Midbrain (tissue), 1 donor: ENCODE data around the gene TUBGCP4.
"Not testable (repeated sequence)": the region's sequence is repeated elsewhere in the genome, so short reads cannot be mapped to it uniquely, and the experiment has no call there.

Experiments
- DNase-seq: peaks from one replicate; lab custom pipeline; 2025; lab: John Stamatoyannopoulos, UW

The TUBGCP4 gene, protein sequence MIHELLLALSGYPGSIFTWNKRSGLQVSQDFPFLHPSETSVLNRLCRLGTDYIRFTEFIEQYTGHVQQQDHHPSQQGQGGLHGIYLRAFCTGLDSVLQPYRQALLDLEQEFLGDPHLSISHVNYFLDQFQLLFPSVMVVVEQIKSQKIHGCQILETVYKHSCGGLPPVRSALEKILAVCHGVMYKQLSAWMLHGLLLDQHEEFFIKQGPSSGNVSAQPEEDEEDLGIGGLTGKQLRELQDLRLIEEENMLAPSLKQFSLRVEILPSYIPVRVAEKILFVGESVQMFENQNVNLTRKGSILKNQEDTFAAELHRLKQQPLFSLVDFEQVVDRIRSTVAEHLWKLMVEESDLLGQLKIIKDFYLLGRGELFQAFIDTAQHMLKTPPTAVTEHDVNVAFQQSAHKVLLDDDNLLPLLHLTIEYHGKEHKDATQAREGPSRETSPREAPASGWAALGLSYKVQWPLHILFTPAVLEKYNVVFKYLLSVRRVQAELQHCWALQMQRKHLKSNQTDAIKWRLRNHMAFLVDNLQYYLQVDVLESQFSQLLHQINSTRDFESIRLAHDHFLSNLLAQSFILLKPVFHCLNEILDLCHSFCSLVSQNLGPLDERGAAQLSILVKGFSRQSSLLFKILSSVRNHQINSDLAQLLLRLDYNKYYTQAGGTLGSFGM

DNA sequence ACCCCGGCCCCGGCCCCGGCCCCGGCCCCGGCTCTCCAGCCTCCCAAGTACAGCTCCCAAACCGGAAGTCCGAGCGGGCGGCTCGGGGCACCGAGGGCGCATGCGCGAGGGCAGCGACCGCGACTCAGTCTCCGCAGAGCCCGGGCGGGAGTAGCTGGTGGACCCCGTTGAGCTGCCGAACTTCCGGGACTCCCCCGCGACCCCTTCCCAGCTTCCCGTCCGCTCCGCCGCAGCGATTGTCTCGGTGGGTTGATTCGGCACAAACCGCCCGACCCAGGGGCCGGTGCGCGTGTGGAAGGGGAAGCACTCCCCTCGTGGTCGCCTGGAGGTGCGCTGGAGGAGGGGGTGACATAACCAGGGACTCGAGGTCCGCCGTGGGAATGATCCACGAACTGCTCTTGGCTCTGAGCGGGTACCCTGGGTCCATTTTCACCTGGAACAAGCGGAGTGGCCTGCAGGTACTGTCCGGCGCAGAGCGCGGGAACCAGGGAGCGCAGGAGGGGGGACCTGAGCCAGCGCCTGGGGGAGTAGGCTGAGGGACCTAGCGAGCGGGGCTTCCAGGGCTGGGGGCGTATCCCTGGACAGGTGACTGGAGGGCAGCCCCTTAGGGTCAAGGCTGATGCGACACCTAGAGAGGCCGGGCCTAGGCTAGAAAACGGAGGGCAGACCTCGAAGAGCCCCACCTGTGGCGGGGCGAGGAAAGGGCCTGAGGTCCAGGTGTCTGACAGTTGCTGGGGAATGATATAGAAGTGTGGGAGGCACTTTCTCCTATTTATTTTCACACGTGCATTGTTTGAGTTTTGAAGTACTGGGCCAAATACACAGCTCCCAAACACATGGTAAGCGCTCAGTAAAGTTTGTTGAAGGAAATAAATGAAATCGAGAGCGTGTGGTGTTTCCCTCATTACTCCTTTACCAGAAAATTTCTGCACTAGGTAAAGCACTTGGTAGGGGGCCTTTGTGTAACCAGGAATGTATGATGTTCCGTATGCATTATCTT lies at the start of gene TUBGCP4, which contains the start of gene ZSCAN29:
Gene TUBGCP4, plus strand, starts transcription at position 127 of the 1,000 bp plus-strand sequence. Its CDS starts 254 bp downstream, at position 381.
Gene ZSCAN29, minus strand, starts transcription at position 69 of the 1,000 bp plus-strand sequence. CDS start 1,130 bp downstream, outside the sequence.
- peak; percentile 83 for DNase-seq

DNA sequence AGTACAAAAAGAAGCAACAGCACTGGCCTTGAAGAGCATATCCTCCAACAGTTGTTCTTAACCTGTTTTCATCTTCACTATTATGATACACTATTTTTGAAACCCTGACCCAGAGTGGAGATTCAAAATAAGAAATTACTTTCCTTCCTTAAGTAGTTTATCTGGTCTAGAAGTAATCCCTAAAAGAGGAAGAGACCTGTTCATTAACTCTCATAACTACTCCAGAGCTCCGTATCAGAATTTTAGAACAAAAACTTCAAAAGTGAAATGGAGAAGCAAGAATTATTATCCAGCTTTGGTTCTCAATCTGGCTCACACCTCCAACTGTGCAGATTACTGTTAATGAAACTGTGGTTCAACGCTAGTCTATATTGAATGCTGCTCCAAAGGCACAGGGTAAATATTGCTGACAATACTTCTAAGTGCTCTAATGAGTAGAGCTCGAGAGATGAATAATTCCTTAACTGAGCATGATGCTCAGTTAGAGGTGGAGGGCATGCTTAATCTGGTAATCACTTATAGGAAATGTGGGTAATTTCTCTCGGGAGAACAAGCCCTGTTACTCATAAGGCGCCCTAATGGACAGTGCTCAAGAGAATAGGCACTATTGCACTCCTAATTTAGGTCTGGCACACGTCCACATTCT lies 45.7 kb upstream of the TUBGCP4 start:
- no peak for DNase-seq

DNA sequence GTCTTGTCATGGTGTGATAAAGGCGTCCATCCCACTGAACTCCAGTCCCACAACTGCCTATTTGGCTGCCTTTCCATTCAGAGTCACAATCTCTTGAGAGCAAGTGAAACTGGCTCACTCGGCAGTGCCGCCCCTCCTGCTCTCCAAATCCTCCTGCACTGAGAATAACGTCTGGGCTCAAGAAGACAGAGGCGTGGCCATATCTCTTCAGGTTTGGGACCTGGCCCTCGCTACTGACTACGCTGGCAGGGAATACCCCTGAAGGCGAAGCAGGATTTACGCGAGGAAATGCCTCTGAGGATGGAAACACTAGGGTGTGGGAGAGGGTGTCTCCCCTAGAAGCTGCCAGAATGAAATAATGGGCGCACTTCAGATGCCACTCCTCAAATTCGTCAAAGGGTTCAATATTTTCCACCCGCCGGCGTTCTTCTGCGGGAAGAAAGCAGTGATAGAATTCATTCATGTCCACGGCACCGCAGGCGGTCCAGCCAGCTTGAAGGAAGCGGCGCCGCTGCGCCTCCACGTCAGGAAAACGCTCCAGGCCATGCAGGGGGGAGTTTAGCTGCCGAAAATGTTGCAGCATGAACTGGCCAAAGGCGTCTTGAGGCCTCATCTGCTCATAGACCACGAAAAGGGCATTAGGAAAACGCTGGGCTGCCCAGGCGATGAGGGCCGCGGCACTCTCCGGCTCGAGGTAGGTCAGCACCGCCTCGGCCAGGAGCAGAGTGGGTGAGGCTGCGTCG lies 41.5 kb upstream of the TUBGCP4 start:
- peak; percentile 61 for DNase-seq

DNA sequence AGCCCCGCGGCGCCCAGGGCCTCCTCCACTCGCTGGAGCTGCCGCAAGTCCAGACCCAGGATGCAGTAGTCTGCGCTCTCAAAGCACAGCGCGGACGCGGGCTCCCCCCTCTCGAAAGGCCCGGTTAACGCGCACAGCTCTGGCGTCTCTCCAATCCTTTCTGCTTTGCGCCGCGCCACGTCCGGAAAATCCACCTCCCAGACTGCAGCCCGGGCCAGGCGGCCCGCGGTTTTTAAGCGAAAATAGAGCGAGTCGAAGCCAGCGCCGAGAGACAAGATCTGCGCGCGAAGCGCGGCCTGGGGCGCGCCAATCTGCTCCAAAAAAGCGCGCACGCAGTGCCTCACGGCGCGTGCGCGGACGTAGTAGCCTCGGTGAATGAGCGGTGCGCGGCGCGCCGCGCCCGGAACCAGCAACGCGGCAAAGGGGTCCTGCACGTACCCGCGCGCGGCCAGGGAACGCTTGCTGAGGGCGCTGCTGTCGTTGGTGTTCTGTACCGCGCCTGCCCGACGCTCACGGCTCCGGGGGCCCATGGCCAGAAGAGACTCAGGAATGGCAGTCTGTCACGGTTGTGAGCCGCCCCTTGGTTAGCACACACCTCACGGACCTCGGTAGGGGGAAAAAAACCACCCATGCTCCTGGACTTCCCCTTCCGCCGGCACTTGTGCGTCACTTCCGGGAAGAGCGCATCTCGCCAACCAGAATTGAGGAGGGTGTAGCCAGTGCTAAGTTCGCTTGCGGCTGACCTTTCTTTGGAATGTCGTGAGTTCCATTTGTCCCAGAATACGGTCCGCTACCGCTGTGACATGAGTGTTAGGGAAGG lies 40.7 kb upstream of the TUBGCP4 start, which contains the start of gene LCMT2:
Gene LCMT2, minus strand, starts transcription at position 614 of the 820 bp plus-strand sequence. Its CDS starts 84 bp downstream, at position 530.
- peak; percentile 96 for DNase-seq

DNA sequence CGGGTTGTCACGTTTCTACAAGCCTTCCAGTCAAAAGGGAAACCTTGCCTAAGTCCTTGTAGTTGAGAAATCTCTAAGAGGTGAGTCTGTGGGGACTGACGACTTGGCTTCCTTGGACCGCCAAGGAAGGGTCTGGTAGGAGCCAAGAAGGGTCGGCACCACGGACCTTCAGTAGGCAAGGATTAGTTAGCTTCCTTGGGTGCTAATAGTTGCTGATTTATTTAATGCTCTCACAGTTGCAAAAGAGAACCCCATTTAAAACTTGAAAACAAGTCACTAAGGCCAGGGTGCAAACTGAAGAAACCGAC lies 40.2 kb upstream of the TUBGCP4 start:
- no peak for DNase-seq

DNA sequence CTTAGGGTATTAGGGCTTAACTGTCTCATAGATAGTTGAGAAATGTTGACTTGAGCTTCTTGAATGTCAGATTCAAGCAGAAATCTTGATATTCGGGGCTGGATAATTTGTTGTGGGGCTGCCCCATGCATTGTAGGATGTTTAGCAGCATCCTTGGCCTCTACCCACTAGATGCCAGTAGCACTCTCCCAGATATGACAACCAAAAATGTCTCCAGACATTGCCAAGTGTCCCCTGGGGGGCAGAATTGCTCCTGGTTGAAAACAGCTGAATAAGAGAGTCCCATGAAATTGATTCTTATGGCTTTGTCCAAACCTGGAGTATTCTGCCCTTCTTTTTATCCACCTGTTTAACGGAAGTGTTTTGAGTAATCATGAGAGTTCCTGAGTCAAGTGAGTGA lies 24.6 kb upstream of the TUBGCP4 start:
- DNase-seq = no peak

DNA sequence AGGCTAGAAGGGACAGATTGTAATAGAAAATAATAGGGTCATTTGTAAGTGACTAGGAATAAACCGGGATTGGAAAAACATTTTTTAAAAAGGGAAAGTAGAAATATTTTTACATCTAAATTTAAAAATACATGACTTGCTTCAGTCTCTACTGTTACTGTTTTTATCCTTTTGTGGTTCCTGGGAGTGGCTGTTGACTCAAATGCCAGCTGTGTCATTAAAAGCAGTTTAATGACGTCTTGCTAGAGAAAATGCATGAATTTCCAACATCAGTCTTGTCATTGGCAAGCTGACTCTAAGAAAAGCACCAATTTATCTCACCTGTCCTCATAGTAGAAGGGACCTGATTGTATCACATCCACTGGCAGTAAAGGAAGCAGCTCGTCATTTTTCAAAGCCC lies 23.8 kb upstream of the TUBGCP4 start:
- no peak for DNase-seq

DNA sequence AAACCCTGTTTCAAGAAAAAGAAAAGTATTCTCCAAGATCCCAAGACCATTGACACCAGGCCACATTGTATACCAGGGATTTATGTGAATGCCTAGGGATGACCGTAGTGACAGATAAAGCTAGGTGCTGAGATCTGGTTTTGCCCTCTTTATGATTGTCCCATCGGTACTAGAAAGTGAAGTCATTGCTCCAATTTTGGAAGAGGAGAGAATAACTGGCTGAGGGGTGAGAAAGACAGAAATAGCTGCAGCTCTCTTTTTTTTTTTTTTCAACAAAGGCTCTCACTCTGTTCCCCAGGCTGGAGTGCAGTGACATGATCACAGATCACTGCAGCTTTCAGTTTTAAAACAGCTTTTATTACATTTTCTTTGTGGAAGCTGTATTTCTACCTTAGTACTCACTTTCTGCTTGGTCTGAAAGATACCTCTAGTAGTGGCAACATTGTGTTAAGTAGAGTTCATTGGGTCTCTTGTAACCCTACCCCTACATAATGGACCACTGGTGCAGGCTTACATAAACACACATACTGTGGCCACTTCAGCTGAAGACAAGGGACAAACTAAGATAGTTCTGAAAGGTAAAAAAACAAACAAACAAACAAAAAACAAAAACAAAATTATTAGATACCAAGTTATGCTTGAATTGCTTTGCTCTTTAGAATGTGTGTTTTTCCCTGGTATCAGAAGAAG lies 18.1 kb upstream of the TUBGCP4 start:
- DNase-seq = no peak

DNA sequence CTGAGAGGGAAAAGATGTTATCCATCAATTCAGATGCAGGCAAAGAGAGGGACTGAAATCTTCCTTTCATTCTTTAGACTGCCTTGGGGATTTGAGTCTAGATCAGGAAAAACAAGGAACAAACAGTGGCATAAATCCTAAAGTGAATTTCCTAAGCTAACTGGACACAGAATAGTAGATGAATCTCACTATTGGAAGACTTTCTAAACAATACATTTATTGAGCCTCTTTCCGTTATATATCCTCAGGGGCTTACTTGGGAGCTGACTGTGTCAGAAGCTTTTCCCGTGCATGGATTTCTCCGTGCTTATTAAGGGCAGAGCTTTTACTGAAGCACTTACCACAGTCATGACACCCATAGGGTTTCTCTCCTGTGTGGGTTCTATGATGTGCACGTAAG lies 10.1 kb upstream of the TUBGCP4 start:
- DNase-seq = no peak

DNA sequence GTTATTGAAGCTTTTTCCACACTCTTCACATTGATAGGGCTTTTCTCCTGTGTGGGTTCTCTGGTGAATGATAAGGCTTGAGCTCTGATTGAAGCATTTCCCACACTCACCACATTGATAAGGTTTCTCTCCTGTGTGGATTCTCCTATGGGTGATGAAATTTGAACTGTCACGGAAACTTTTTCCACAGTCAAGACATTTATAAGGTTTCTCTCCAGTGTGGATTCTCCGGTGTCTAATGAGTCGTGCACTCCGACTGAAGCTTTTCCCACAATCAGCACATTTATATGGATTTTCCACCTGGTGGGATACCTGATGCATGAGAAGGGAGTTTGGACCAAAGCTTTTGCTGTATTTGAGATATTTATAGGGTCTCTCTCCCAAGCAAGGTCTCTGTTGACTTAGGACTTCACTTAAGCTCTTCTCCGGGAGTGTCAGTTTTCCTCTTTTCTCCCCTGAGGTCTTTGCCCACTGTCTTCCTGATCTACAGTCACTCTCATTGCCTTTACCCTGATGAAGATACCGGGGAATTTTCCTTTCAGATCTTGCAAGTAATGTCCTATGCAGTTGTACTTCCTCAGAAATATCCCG lies 9.5 kb upstream of the TUBGCP4 start:
- DNase-seq = no peak

DNA sequence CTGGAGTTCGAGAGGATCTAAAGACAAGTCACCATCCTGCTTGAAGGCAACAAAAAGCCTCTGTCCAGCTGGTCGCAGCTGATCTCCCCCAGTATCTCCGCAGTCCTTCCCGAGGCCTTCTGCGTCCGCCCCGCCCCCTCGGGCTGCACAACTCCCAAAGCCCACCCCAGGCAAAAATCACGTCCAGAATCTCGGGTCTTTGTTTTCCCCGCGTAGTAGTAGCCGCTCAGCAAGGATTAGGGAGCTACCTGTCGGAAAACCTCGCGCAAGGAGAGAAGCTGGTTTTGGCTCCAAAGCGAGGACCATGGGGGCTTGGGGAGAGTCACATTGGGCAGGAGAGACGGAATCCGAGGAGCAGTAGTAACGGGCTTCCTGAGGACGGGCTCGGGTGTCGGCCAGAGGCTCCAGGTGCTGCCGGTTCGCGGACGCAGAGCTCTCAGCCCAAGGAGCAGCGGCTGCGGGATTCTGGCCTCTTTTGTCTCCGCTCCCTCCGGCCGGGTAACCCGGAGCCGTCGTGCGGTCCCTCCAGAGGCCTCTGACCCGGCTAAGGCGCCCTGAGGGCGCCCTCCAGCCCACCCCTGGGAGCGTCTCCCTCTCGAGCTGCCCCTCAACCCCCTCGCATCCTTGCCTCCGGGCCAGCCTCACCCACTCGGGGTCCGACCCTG lies 459 bp upstream of the TUBGCP4 start:
- DNase-seq = no peak

DNA sequence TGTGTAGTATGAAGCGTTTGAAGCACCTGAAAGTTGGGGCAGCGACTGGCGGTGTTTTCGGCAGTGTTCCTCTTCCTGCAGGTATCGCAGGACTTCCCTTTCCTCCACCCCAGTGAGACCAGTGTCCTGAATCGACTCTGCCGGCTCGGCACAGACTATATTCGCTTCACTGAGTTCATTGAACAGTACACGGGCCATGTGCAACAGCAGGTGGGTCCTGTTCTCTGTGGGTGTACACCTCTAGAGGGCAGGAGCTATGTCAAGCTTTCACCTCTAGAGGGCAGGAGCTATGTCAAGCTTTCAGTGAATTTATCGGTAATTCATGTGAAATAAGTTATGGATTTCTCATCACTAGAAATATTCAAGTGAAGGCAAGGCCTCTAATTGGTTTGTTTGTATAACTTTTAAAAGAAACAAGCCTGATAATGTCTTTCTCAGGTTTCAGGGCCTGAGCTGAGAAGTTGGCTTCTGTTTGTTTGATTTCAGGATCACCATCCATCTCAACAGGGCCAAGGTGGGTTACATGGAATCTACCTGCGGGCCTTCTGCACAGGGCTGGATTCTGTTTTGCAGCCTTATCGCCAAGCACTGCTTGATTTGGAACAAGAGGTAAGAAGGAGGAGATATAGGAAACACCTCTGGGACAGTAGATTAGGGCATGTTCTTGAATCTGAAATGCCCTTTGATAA lies 5.3 kb downstream of the TUBGCP4 start:
- peak; percentile 12 for DNase-seq

DNA sequence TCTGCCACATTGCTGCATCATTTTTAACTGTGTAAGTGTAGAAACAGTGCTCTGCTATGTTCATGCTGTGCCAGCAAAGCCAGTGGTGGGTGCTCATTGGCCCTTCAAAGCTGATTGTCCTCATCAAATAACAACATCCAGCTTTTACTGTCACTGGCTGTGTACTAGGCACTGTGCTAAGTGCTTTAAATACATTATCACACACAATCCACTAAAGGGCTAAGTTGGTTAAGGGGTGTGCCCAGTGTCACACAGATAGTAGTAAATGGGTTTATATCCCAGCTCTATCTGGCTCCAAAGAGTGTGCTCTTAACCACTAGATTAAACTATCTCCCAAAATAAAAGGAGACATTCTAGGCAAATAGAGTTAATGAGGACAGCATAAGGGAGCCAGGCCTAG lies 7.7 kb downstream of the TUBGCP4 start:
- DNase-seq = no peak

DNA sequence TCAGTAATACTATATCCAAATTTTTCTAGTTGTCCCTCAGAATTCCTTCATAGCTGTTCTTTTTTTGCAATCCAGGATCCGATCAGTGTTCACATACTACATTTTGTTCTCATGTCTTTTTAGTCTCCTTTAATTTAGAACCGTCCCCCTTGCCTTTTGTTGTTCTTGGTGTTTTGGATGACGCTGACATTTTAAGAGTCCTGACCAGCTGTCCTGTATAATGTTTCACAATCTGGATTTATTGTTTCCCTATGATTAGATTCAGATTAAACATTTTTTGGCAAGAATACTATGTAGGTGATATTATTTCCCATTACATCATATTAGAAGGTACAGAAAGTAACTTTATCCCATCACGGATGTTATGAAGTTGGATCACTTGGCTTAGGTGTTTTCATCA lies 11.4 kb downstream of the TUBGCP4 start:
- no peak for DNase-seq

DNA sequence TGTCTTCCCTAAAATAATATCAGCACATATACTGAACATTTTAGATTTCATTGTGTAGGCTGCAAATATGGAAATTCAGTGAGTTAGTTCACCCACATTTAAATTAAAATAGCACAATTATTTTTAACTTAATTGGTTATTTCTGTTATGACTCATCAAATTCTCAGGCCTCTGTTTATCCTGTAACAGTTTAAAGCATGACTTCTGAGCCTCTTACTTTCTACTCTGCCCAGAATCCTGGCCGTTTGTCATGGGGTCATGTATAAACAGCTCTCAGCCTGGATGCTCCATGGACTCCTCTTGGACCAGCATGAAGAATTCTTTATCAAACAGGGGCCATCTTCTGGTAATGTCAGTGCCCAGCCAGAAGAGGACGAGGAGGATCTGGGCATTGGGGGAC lies 12.2 kb downstream of the TUBGCP4 start:
- no peak for DNase-seq

DNA sequence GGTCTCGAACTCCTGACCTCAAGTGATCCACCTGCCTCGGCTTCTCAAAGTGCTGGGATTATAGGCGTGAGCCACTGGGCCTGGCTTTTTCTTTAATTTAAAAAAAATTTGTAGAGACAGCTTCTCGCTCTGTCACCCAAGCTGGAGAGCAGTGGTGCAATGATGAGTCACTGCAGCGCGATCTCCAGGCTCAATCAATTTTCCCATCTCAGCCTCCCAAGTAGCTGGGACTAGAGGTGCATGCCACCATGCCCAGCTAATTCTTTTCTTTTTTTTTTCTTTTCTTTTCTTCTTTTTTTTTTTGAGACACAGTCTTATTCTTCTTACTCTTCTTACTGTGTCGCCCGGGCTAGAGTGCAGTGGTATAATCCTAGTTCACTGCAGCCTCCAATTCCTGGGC lies 19.8 kb downstream of the TUBGCP4 start:
- no peak for DNase-seq

DNA sequence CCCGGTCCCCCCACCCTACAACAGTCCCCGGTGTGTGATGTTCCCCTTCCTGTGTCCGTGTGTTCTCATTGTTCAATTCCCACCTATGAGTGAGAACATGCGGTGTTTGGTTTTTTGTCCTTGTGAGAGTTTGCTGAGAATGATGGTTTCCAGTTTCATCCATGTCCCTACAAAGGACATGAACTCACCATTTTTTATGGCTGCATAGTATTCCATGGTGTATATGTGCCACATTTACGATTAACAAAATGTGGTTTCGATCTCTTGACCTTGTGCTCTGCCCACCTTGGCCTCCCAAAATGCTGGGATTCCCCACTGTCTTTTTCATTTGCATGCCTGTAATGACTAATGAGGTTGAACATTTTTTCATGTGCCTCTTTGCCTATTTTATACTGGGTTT lies 22.7 kb downstream of the TUBGCP4 start:
- not testable (repeated sequence) for DNase-seq

DNA sequence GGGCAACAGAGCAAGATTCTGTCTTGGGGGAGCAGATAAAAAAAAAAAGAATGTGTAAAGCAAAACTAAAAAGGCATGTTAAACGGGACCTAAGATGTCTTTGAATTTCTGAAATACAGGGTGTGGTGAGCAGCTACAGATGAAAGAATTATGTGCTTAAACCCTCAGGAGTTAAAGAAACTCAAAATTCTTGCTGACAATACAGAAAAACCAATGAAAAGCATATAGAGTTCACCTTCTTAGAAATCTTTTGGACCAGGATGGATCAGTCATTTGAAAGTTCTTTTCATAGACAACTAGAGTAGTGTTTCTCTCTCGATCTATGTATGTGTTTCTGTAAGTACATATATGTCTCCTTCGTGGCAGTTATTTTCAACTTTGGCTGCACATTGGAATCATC lies 31.4 kb downstream of the TUBGCP4 start:
- no peak for DNase-seq
